GM19438 (cell line): ENCODE measurements around the gene PTBP1.

Experiments
- ATAC-seq: cut with Tn5 transposase; IDR thresholded peaks from one replicate; pipeline ENCODE4 v1.9.1; 2021; ENCODE audit warnings: low read depth; ENCODE audit not compliant: unreplicated experiment

PTBP1 gene

DNA sequence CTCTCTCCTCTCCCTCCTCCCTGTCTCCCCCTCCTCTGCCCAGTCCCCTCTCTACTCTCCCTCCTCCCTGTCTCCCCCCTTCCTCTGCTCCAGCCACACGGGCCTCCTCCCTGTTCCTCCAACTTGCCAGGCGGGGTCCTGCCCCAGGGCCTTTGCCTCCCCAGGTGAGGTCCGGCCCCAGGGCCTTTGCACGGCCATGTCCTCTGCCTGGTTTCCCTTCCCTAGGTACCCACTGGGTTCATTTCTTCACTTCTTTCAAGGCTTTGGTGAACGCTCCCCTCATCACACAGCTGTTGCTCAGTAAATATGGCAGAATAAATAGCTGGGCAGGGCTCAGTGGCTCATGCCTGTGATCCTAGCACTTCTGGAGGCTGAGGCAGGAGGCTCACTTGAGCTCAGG lies 25.2 kb upstream of the PTBP1 start:
- ATAC-seq: no peak

- ATAC-seq: no peak
Measured at GRCh38 chr19:772730-773436, 24.4 kb upstream of the PTBP1 start.

- ATAC-seq: no peak
Measured at GRCh38 chr19:776549-776948, 20.7 kb upstream of the PTBP1 start.

DNA sequence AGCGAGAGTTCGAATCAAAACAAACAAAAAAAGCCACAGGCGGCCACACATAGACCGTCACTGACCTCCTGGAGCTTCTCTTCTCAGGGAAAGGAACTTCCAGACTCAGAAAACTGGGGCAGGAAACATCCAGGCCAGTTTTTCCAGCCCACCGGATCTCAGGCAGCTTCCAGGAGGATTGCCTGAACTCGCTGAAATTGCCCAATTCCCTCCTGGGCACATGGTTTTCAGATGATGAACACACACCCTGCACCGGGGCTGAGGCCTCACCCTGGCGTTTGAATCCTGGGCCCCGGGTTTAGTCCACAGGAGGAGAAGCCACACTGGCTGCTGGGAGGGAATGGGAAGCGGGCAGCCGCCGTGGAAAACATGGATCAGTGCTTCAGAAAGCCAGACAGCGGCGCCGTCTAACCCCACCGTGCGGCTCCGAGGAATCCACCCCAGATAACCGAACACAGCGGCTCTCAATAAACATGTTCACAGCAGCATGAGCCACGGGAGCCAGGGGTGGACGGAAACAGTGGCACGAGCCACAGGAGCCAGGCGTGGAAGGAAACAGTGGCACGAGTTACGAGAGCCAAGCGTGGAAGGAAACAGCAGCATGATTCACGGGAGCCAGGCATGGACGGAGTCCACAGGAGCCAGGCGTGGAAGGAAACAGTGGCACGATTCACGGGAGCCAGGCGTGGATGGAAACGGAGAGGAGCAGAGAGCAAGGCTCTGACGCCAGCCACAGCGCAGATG lies 18.2 kb upstream of the PTBP1 start:
- no peak for ATAC-seq

DNA sequence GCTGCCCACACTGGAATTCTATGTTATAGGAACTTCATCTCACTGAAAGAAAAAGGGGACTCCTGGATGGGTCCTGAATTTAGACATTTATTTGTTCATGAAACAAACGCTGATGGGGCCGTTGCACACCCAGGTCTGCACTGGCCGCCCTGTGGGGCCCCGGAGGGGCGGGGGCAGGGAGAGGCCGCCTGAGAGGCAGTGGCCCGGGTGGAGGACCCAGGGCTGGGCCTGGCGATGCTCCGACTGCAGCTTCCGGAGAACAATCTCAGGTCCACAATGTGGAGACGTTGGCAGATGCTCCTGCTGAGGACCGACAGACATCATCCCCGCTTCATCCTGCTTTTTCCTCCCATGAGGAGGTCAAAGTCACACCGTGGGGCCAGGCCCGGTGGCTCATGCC lies 16.3 kb upstream of the PTBP1 start:
- no peak for ATAC-seq

GRCh38 chr19:781800-782184 lies 15.5 kb upstream of the PTBP1 start:
- ATAC-seq: no peak

DNA sequence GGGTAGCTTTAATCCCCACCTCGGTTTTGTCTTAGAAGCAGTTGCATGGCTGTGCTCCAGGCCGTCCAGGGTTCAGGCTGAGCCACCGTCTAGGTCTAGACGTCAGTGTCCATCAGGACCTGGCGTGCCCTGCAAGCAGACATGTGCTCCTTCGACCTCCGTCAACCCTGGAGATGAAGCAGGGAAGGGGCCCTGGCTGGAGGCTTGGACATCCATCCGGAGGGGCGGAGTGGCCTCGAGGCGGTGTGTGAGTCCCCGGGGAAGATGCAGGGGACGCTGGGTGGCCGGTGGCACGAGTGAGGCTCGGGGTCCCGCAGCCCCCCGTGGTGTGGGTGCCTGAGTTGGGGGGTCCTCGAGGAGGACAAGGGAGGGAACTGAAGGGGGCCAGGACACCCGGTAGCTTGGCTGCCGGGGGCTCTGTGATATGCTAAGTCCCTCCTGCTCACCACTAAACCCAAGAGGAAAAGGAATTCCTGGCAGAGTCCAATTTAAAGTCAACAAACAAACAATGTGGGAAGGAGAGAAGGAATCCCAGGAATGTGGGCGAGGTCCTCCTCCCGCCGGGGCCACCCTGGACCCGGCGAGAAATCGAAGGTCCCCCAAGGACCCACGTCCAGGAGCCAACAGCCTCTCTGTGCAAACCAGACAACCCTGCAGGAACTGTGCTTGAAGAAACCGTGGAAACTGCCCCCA lies 14.9 kb upstream of the PTBP1 start:
- ATAC-seq: no peak

DNA sequence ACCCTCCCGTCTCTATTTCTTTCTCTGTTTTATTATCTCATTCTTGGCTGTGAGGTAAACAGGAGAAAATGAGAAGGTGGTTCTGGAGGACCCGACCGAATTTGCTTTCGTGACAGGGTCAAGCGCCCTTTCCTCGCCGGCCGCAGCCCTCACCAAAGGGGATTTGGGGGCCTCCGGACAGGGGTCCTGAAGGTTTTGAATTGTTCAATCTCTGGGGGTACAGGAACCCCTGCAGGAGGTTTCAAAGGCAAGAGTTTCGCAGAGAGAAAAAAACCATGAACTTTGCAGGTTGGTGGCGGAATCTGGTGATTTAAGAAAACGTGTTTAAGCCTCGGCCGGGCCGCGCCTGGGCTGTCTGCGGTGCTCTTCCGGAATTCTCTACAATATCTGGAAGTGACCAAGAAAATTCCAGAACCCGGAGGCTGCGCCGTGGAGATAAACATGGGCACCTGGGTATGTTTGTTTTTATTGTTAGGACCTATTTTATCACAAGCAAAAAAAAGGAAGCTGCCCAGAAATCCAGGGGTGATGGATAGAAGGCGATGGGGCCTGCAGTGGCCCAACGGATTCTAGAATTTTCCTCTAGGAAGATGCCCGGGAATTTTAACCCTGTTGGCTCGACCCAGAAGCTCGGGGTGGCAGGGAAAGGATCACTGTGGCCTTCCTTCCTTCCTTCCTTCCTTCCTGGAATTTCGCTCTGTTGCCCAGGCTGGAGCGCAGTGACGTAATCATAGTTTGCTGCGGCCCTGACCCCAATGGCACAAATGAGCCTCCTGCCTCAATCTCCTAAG lies 14.2 kb upstream of the PTBP1 start:
- no peak for ATAC-seq

GRCh38 chr19:784541-784940 lies 12.7 kb upstream of the PTBP1 start:
- ATAC-seq: no peak

DNA sequence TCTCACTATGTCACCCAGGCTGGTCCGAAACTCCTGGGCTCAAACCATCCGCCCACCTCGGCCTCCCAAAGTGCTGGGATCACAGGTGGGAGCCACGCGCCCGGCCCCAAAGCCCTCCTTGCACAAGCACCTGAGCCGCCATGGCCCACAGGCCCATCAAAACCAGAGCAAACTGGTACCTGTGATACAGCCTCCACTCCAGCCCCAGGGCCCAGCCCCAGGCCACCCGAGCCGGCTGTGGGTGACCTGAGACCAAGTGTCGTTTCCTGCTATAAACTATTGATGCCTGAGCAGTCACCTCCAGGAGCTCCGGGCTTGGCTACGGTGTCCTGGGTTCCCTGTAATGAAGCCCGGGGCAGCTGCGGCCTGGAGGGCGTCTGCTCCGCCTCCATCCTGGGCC lies 9.7 kb upstream of the PTBP1 start:
- no peak for ATAC-seq

- ATAC-seq: no peak
Measured at GRCh38 chr19:788686-788982, 8.6 kb upstream of the PTBP1 start.

DNA sequence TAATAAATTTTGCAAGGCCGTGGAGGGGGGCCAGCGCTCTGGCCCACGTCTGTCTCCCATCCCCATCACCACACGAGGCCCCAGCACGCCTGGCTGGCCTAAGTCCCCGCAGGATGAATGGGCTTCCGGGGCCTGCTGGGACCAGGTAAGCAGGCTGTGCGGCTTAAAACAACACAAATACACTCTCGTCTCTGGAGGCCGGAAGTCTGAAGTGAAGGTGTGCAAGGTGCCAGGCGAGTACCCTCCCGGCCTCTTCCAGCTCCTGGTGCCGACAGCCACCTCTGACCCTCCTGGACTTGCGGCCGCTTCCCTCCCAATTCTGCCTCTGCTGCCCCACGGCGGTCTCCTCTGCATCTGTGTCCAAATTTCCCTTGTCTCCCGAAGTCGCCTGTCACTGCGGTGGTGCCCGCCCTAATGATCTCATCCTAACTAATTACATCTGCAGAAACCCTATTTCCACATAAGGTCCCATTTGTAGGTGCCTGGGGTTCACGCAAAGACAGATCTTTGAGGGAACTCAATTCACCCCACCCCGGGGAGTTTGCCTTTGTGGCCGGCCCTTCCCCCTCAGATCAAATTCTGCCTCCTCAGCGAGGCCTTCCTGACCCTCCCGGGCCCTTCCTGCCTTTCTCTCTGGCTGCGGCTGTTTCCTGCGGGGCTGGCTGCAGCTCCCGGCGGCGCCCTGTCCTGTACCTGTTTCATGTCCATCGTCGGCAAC lies 8.1 kb upstream of the PTBP1 start:
- ATAC-seq: no peak

DNA sequence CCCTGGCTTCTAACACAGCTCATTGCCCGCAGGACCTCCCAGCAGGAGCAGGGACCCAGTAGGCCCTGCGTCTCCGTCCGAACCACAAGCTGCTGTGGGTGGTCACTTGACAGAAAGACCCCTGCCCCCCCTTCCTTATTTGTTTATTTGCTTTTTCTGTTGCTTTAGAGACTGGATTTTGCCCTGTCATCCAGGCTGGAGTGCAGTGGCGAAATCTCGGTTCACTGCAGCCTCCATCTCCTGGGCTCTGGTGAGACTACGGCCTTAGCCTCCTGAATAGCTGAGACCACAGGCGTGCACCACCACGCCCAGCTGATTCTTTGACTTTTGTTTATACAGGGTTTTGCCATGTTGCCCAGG lies 7.6 kb upstream of the PTBP1 start:
- no peak for ATAC-seq

DNA sequence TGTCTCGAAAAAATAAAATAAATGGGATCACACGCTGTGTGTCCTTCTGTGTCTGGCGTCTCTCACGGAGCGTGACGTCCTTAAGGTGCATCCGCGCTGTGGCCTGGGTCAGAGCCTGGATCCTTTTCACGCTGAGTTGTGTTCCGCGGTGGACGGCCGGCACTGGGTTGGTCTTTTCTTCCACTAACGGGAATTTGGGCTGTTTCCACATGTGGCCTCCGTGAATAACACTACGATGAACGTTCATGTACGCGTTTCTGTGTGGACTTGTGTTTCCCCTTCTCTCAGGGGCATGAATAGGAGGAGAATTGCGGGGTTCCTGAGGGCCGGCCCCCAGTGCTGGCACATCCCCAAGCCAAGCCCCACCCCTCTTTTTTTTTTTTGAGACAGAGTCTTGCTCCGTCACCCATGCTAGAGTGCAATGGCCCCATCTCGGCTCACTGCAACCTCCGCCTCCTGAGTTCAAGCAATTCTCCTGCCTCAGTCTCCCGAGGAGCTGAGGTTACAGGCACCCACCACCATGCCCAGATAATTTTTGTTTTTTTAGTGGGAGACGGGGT lies 6.2 kb upstream of the PTBP1 start:
- no peak for ATAC-seq

DNA sequence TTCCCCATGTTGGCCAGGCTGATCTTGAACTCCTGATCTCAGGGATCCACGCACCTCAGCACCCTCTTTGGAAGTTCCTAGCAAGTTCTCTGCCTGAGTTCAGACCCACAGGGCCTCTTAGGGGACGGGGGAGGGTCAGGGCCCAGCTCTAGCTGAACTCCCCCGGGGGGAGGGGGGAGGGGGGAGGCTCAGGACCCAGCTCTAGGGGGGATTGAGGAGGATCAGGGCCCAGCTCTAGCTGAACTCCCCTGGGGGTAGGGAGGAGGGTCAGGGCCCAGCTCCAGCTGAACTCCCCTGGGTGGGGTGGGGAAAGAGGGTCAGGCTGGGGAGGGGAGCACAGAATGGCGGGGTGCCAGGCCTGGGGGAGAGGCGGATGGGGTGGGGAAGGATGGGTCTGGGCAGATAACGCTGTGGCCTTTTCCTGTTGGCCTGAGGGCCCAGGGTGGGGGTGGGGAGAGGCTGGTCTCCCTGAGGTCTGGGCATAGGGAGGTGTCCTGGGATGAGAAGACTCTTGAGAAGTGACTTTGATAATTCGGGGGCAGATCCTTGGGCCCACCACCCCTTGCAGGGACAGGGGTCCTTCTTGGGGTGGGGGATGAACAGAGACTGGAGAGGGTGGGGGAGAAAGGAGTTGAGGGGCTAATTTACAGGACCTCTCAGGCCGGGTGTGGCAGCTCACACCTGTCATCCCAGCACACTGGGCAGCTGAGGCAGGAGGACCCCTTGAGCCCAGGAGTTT lies 5.5 kb upstream of the PTBP1 start:
- ATAC-seq: no peak

DNA sequence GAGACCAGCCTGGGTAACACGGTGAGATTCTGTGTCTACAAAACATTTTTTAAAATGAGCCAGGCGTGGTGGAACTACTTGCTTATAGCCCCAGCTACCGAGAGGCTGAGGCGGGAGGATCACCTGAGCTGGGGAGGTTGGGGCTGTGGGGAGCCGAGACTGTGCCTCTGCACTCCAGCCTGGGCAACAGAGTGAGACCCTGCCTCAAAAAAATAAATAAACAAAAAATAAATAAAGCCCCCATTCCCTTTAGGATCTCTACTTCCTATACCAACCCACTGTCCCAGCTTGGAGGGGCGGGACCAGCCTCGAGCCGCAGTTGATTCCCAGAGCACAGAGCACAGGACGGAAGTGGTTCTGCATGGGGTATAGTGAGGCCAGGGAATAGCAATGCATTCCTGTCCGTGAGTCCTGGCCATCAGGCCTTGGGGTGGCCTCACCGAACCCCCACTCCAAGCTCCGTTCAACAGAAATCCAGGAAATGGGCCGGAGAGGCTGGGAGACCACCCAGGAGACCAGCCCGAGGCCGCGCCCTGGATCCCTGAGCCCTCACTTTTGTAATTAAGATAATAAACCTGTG lies 4.9 kb upstream of the PTBP1 start:
- ATAC-seq: no peak

DNA sequence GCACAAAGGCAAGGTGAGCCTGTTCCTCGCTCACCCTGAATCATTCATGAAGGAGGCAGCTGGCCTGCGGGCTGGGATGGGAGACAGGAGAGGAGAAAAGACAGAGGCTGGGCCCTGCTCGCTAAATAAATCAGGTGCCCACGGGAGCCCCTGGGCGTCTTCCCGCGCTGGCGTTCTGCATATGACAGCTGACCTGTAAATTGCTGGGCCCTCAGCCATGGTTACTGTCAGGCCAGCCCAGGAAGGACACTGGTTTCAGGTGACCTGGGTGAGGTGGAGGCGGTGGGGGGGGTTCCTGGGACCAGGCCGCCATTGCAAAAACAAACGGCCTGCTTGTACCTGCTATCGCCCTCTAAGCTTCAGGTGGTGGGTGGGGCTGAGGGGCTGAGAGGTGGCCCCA lies 3.4 kb upstream of the PTBP1 start:
- ATAC-seq: no peak

- ATAC-seq: no peak
Measured at GRCh38 chr19:795073-795611, 2.1 kb upstream of the PTBP1 start.
